HPDE6-E6E7 (cell line): Measurements from ENCODE around the gene MEOX1.

Experiments
- DNase-seq: peaks from one replicate; pipeline ENCODE4 v3.0.0; 2011; ENCODE audit warnings: missing footprints; ENCODE audit errors: extremely low spot score

Gene MEOX1

GRCh38 chr17:43655693-43656255, 5.9 kb downstream of the MEOX1 start:
- no peak for DNase-seq

GRCh38 chr17:43652124-43652480, 9.6 kb downstream of the MEOX1 start:
- DNase-seq = no peak

GRCh38 chr17:43650471-43650870, 11.3 kb downstream of the MEOX1 start:
- no peak for DNase-seq

- no peak for DNase-seq
These were observed 12.8 kb downstream of the MEOX1 start for GRCh38 chr17:43648916-43649315.

DNA sequence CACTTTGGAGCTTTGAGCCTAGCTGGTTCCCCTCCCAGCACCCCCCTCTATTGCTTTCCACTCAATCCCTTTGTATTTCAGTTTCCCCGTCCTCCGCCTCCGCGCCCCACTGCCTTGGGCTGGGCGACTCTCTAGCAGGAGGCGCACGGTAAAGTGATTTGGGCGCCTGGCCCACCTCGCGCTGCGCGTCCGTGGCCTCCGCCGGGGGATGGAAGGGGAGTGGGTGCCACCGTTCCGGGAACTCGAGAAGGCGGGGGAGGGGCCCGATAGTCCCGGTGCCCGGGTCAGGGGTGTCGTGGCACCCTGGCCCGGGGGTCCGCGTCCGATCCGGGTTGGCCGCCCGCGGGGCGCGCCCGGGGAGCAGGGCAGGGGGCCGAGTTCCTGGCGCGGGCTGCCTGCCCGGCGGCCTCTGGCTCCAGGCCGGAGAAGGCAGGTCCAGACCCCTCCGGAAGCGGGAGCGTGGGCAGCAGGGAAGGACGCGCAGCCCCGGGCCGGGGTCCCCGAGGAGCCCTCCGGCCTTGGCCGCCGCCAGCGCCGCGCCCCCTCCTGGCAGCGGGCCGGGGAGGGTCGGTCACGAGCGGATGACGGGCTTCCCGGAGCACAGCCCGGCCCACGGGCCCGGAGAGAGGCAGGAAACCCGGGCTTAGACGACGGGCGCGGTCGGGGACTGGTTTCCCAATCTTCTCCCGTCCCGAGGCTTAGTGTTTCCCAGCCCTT, 15.8 kb downstream of the MEOX1 start:
- DNase-seq = no peak

DNA sequence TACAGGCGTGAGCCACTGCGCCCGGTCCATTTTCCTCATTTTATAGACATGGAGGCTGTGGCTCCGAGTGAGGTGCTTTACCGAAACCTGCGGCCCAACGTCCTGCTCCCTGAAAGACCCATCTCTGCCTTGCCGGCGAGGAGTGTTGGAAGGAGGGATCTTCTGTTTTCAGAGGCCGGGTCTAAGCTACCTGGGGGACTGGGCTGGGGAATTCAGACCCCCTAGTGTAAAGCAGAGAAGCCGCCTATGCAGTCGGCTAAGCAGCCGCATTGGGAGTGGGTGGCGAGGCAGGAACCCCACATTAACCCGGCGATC, 16.3 kb downstream of the MEOX1 start:
- no peak for DNase-seq

DNA sequence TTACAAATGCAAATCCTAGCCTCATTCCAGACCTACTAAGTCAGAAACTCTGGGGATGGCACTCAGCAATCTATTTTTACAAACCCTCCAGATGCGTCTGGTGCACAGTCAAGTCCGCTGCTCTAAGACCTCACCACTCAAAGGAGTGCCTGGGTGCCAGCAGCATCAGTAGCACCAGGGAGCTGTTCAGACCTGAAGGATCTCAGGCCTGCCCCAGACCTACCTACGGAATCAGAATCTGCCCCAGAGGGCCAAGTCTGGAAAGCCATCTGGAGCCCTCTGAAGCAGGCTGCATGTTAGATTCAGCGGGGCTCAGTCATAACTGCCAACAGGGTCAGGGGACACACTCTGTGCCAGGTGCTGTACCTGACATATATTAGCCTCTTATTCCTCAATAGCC, 17.6 kb downstream of the MEOX1 start:
- no peak for DNase-seq

- DNase-seq = no peak
These were observed 20.3 kb downstream of the MEOX1 start for GRCh38 chr17:43641416-43641815.

- DNase-seq = no peak
These were observed 21.1 kb downstream of the MEOX1 start for GRCh38 chr17:43640491-43641252.

GRCh38 chr17:43637563-43638323, 24.0 kb downstream of the MEOX1 start:
- DNase-seq = no peak

DNA sequence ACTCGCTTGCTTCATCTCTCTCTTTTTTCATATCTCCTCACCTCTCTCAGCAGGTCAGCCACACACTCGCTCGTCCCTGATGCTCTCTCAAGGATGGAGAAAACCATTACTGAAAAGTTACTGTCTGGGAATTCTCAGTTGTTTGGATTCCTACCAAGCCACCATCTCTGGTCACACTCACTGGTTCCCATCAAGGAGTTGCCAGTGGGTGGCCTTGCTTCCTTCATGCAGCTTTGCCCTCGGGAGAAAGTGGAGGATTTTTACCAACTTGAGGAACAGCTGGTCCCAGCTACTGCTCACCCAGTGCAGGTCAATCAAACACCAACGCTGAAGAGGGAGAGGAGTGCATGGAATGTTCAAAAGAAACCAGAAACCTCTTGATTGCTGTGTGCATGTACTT, 25.3 kb downstream of the MEOX1 start:
- no peak for DNase-seq

- DNase-seq = no peak
These were observed 27.1 kb downstream of the MEOX1 start for GRCh38 chr17:43634591-43635125.

DNA sequence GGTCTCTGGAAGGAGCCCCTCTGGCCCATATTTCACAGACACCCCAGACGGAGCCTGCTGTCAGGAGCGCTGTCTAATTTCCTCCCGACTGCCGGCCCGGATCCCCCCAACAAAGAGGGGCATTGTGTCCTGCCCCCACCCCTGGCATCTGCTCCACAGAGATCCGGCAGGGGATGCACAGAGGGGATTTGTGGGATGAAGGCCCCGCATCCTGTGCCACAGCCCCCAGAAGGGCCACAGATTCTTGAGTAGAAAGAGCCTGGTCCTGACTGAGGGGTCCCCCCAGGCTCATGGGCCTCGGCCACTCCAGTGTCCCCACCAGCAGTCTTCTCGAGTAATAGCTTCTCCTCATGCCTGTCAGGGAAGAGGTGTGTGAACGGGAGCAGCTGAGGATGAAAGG, 29.5 kb downstream of the MEOX1 start:
- no peak for DNase-seq

GRCh38 chr17:43631429-43631828, 30.3 kb downstream of the MEOX1 start:
- DNase-seq = no peak

GRCh38 chr17:43628089-43628650, 33.6 kb downstream of the MEOX1 start:
- no peak for DNase-seq

GRCh38 chr17:43627653-43628052, 34.1 kb downstream of the MEOX1 start:
- no peak for DNase-seq

- no peak for DNase-seq
These were observed 35.7 kb downstream of the MEOX1 start for GRCh38 chr17:43626023-43626422.

DNA sequence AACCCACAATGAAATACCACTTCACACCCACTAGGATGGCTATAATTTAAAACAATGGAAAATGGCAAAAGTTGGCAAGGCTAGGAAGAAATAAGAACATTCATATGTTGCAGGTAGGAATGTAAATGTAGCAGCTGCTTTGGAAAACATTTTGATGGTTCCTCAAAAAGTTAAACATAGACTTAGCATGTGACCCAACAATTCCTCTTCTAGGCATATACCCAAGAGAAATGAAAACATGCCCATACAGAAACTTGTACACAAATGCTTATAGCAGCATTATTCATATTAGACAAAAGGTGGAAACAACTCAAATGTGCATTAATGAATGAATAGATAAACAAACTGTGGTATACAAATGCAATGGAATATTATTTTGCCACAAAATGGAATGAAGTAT, 36.1 kb downstream of the MEOX1 start:
- DNase-seq = no peak

DNA sequence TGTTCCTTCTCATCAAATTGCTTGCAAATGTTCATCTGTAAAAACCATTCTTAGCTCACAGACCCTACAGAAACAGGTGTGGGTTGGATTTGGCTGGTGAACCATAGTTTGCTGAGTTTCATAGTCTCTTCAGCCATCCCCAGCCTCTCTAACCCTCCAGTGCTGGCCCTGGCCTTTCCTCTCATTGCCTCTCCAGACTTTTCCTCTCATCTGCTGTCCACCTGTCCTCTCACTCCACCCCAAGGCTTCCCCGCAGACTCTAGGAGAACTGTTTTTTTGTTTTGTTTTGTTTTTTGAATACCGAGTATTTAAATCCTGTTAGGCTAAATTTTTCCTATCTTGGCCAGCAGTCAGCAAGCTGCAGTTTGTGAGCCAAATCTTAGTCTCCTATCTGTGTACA, 41.1 kb downstream of the MEOX1 start:
- DNase-seq = no peak

DNA sequence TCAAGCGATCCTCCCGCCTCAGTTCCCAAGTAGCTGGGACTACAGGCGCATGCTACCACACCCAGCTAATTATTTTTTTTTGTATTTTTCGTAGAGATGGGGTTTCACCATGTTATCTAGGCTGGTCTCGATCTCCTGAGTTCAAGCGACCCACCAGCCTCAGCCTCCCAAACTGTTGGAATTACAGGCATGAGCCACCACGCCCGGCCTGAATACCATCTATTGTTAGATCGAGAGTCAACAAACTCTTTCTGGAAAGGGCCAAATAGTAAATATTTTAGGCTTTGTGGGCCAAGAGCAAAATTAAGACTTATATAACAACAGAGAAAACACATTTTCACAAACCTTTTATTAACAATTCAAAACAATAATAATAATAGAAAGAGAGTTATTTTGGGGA, 41.6 kb downstream of the MEOX1 start:
- no peak for DNase-seq

GRCh38 chr17:43619705-43620104, 42.0 kb downstream of the MEOX1 start:
- DNase-seq = no peak

DNA sequence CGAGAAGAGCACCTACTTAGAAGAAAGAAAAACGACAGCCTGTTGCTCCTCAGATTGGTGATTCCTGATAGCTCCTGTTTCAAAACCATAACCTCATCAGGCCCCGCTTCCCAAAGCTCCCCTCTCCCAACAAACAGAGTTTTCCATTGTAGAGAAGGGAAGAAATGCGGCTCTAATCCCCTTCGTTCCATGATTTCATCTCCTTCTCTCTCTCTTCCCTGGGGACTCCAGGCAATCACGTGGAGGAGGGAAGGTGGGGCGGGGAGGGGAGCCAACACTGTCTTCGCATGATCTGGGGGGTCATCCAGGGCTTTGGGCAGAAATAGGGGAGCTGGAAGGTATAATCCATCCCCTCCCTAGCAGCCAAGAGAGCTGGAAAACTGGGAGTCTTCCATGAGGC, 43.4 kb downstream of the MEOX1 start:
- no peak for DNase-seq
